ENCODE data around the gene TTLL7.

Gene TTLL7

DNA sequence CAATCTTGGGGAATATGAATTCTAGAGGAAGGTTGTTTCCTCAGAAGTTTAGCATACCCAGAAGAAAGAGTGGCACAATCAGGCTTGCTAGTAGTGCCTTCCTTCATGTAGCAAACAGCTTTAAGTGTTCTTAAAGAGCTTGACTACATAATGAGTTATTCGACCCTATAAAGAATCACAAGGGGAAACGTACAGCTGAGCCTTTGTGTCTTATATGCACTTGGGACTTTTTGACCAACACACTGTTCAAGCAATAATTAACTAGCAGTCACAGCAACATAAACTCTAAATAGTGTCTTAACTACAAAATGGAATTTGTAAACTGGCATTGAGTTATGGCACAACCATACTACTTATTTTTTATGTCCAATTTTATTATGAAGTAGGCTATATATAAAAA is 86.1 kb downstream of the TTLL7 start:
- TF ChIP-seq, protein P1, sequence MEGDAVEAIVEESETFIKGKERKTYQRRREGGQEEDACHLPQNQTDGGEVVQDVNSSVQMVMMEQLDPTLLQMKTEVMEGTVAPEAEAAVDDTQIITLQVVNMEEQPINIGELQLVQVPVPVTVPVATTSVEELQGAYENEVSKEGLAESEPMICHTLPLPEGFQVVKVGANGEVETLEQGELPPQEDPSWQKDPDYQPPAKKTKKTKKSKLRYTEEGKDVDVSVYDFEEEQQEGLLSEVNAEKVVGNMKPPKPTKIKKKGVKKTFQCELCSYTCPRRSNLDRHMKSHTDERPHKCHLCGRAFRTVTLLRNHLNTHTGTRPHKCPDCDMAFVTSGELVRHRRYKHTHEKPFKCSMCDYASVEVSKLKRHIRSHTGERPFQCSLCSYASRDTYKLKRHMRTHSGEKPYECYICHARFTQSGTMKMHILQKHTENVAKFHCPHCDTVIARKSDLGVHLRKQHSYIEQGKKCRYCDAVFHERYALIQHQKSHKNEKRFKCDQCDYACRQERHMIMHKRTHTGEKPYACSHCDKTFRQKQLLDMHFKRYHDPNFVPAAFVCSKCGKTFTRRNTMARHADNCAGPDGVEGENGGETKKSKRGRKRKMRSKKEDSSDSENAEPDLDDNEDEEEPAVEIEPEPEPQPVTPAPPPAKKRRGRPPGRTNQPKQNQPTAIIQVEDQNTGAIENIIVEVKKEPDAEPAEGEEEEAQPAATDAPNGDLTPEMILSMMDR (conservative IDR thresholded peaks at IDR 0.05; ENCODE audit: low read depth, low read length): no peak
- DNase-seq (ENCODE audit: low read depth): no peak
- H3K4me3 ChIP-seq (ENCODE audit: low read depth, low read length): no peak overlapping the region

DNA sequence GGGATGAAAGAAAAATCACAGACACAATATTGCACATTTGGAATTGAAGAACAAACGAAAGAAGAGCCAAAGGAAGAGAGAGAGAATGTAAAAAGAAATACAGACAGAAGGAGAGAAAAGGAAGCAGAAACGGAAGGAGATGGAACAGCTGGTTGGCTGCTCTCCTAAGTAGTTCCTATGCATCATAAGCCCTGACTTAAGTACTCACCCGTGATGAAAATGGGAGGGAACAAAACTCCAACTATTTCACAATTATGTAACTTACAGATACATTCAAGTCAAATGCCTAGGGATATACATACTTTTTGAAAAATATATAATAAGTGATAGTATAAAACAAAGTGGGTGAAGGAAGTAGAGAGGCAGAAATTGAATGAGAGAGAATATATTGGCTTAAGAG is 88.5 kb downstream of the TTLL7 start:
- no peak overlapping the region for H3K4me3 ChIP-seq (ENCODE audit: low read depth, low read length)
- TF ChIP-seq, protein P1 (conservative IDR thresholded peaks at IDR 0.05; ENCODE audit: low read depth, low read length): no peak
- DNase-seq (ENCODE audit: low read depth): peak; percentile 50

DNA sequence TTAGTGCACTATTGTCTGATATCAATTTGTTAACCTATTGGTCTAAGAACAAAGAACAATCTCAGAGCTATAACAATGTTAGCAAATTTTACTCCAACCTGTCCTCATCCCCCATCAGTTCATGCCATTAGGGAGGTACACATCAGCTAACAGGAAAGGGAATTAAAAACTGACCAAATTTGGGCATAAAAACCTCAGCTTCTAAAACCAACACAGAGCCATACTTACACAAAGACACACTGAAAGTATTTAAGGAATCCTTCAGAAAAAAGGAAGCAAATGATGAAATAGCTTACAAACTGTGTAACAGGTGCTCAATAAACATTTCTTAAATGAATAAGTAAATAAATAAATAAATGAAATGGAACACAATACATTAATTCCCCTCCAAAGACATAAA is 89.2 kb downstream of the TTLL7 start:
- TF ChIP-seq, protein P1 (conservative IDR thresholded peaks at IDR 0.05; ENCODE audit: low read depth, low read length): no peak
- H3K4me3 ChIP-seq (ENCODE audit: low read depth, low read length): no peak overlapping the region
- DNase-seq (ENCODE audit: low read depth): peak; percentile 43

DNA sequence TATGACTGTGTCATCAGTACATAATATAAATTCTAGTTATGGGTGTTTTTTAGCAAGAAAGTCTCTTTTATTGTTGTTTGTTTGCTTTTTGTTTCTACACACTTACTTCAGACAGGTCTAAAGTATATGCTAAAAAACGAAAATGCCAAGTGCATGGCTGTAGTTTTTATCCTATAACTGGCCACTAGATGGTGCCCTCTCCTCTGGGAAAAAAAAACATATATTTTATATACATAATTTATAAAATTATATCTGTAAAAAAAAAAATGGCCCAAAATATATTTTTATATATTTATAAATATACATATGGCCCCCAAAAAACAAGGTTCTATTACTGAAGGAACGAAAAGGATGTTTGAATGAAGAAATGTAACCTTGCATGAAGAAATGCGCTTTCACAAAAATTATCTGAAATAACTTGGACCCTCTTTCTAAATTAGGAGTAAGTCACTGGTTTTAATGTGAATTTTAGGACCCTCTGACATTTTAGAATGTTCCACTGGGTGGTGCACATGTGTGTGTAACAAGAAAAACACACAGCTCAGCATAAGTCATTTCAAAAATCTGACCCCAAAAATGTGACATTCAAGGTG is 93.5 kb downstream of the TTLL7 start:
- H3K4me3 ChIP-seq (ENCODE audit: low read depth, low read length): no peak overlapping the region
- TF ChIP-seq, protein P1 (conservative IDR thresholded peaks at IDR 0.05; ENCODE audit: low read depth, low read length): peak; percentile 67
- DNase-seq (ENCODE audit: low read depth): peak; percentile 53

DNA sequence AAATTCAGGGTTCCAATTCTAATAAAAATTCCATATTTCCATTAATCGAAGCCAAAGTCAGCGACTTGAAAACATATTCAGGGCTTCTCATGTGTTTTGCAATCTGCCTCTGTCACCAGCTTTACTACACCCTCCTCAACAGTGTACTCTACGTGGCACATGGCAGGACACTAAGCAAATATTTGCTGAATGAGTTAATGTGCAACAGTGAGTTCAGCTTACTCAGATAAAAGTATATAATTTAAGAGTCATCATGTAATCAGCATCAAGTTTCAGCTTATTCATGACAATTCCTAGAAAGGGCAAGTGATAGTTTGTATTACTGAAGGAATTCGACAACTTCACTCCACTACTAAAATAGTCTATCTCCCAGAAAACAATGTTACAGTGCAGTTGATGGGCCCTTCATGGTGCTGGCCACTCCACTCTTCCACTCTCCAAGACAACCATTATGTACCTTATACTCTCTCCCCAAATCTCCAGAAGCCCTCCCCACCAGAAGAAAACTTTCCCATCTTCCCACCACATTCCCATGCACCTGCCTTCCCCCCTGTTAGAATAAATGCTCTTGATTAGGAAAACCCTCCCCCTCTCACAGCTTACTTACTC is 97.3 kb downstream of the TTLL7 start:
- peak; percentile 71 for DNase-seq (ENCODE audit: low read depth)
- H3K4me3 ChIP-seq (ENCODE audit: low read depth, low read length): no peak overlapping the region
- TF ChIP-seq, protein P1 (conservative IDR thresholded peaks at IDR 0.05; ENCODE audit: low read depth, low read length): no peak

DNA sequence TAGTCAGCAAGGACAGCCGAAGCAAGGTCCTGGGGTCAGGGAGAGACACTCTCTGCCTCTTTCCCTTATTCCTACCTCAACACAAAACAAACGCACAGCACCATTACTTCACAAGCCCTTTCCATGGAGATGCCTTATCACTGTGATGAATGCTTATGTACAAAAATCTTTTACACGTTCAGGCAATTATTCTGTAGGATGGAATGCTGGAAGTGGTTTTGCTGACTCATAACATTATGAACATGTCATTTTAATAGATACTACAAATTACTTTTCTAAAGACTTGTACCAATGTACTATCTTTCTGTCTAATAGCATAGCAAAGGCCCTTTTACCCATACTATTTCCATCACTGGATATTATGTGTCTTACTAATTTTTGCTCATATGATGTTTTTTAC is 98.4 kb downstream of the TTLL7 start:
- no peak overlapping the region for H3K4me3 ChIP-seq (ENCODE audit: low read depth, low read length)
- TF ChIP-seq, protein P1 (conservative IDR thresholded peaks at IDR 0.05; ENCODE audit: low read depth, low read length): no peak
- DNase-seq (ENCODE audit: low read depth): peak; percentile 61

DNA sequence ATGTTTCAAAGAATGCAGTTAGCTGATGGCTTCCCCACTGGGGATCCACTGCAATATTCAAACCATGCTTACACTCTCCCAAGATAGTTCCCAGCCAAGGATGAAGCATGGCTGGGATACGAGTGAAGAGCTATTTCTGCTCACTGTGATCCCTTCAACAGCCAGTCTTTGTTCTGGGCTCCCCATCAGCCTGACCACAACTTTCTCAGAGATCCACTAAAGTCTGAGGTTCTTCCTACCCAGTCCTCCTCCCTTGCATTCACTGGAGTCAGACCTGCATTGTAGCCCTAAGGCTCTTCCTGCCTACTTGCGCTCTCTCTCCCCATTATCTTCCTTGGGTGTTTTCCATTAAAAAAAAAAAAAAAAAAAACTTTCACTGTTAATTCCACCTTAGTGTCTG is 101.4 kb downstream of the TTLL7 start:
- H3K4me3 ChIP-seq (ENCODE audit: low read depth, low read length): no peak overlapping the region
- no peak for DNase-seq (ENCODE audit: low read depth)
- TF ChIP-seq, protein P1 (conservative IDR thresholded peaks at IDR 0.05; ENCODE audit: low read depth, low read length): no peak
